Urinary bladder (tissue), 4 donors: ENCODE data around the gene SLC17A1. TPM values are rescaled to one million over a fixed set of nuclear protein-coding genes. Genes with fewer than 3 reads are reported as not detected.

Source experiments
- DNase-seq: peaks from one replicate; pipeline ENCODE4 v3.0.0-alpha.2; 2015; ENCODE audit errors: extremely low spot score
- H3K27ac ChIP-seq: one replicate; pipeline ENCODE4 v1.5.1; 2013; ENCODE audit warnings: low read depth, mild to moderate bottlenecking, moderate library complexity
- H3K36me3 ChIP-seq: one replicate; pipeline ENCODE4 v1.6.1; 2013; ENCODE audit warnings: mild to moderate bottlenecking, moderate library complexity; ENCODE audit not compliant: insufficient read depth
- H3K4me1 ChIP-seq: one replicate; pipeline ENCODE4 v1.6.1; 2013; ENCODE audit warnings: mild to moderate bottlenecking, moderate library complexity; ENCODE audit not compliant: insufficient read depth
- H3K4me3 ChIP-seq: one replicate; pipeline ENCODE4 v1.5.1; 2013; ENCODE audit warnings: low read depth, low read length
- WGBS: extraction: QIAGEN DNeasy Blood & Tissue Kit; methylation state at CpG from one replicate; pipeline ENCODE4 v1.1.7; 2013; 5-methylcytosine and 5-hydroxymethylcytosine counted together
- polyA plus RNA-seq: library from polyadenylated mRNA; stranded (reverse); fragments of 200-250 nt; gene quantifications from one replicate; pipeline ENCODE4 v1.2.3, GENCODE V29; 2013
- total RNA-seq: library from RNA; depleted of rRNA; stranded (reverse); fragments of >200 nt; gene quantifications from one replicate; pipeline ENCODE4 v1.2.3, GENCODE V29; 2014
- donor health status: healthy with polysubstance abuse.
- donor health status: healthy.

Gene SLC17A1
- total and polyA plus RNA-seq, 2 donors, result not detected

GRCh38 chr6:25852756-25853155 lies 20.9 kb upstream of the SLC17A1 start:
- no peak for DNase-seq
- no peaks in the 10 kb centered on the region for H3K36me3 ChIP-seq
- no peak overlapping the region for H3K27ac ChIP-seq
- H3K4me3 ChIP-seq, result no peak overlapping the region
- H3K4me1 ChIP-seq, result no peaks in the 10 kb centered on the region

- WGBS, result 58% methylated on average over 2 of the region's 2 CpGs
- Histone ChIP-seq H3K27ac (no peak overlapping the region), H3K4me1 (no peaks in the 10 kb centered on the region), H3K4me3 (no peak overlapping the region), H3K36me3 (no peaks in the 10 kb centered on the region)
- DNase-seq, result no peak
These were observed 20.1 kb upstream of the SLC17A1 start for GRCh38 chr6:25851961-25852360.

- Histone ChIP-seq H3K36me3 (no peaks in the 10 kb centered on the region), H3K4me1 (no peaks in the 10 kb centered on the region), H3K4me3 (no peak overlapping the region), H3K27ac (no peak overlapping the region)
- 53% methylated on average over 2 of the region's 2 CpGs for WGBS
- DNase-seq, result no peak
These were observed 12.7 kb upstream of the SLC17A1 start for GRCh38 chr6:25844518-25844917.

GRCh38 chr6:25842526-25842925 lies 10.7 kb upstream of the SLC17A1 start:
- H3K27ac ChIP-seq, result no peak overlapping the region
- no peaks in the 10 kb centered on the region for H3K4me1 ChIP-seq
- DNase-seq, result no peak
- H3K36me3 ChIP-seq, result no peaks in the 10 kb centered on the region
- WGBS, result 93% methylated on average over 1 of the region's 1 CpG
- H3K4me3 ChIP-seq, result no peak overlapping the region

GRCh38 chr6:25835442-25836283 lies 3.8 kb upstream of the SLC17A1 start:
- Histone ChIP-seq H3K27ac (no peak overlapping the region), H3K36me3 (no peaks in the 10 kb centered on the region), H3K4me1 (no peaks in the 10 kb centered on the region), H3K4me3 (no peak overlapping the region)
- no peak for DNase-seq
- 36% methylated on average over 8 of the region's 8 CpGs for WGBS

- Histone ChIP-seq H3K27ac (no peak overlapping the region), H3K36me3 (no peaks in the 10 kb centered on the region), H3K4me1 (no peaks in the 10 kb centered on the region), H3K4me3 (no peak overlapping the region)
- DNase-seq, result peak; percentile 10
- WGBS, result 66% methylated on average over 1 of the region's 1 CpG
These were observed 3.1 kb upstream of the SLC17A1 start for GRCh38 chr6:25834950-25835349.

- no peak for DNase-seq
- Histone ChIP-seq H3K4me3 (no peak overlapping the region), H3K27ac (no peak overlapping the region), H3K36me3 (no peaks in the 10 kb centered on the region), H3K4me1 (no peaks in the 10 kb centered on the region)
These were observed 1.3 kb upstream of the SLC17A1 start for GRCh38 chr6:25833136-25833535.

- Histone ChIP-seq H3K27ac (no peak overlapping the region), H3K4me3 (no peak overlapping the region), H3K4me1 (no peaks in the 10 kb centered on the region), H3K36me3 (no peaks in the 10 kb centered on the region)
- DNase-seq, result no peak
- WGBS, result 81% methylated on average over 3 of the region's 3 CpGs
These were observed 818 bp upstream of the SLC17A1 start for GRCh38 chr6:25832670-25833069.

- Histone ChIP-seq H3K27ac (no peak overlapping the region), H3K4me3 (no peak overlapping the region), H3K36me3 (no peaks in the 10 kb centered on the region), H3K4me1 (no peaks in the 10 kb centered on the region)
- no peak for DNase-seq
These were observed 433 bp upstream of the SLC17A1 start for GRCh38 chr6:25832307-25832662.

- 72% methylated on average over 4 of the region's 4 CpGs for WGBS
- DNase-seq, result no peak
- H3K27ac ChIP-seq, result no peak overlapping the region
- no peaks in the 10 kb centered on the region for H3K36me3 ChIP-seq
- H3K4me3 ChIP-seq, result no peak overlapping the region
- no peaks in the 10 kb centered on the region for H3K4me1 ChIP-seq
These were observed 1.4 kb downstream of the SLC17A1 start for GRCh38 chr6:25830458-25830857.

- 91% methylated on average over 1 of the region's 1 CpG for WGBS
- no peaks in the 10 kb centered on the region for H3K4me1 ChIP-seq
- H3K4me3 ChIP-seq, result no peak overlapping the region
- no peak for DNase-seq
- H3K36me3 ChIP-seq, result no peaks in the 10 kb centered on the region
- H3K27ac ChIP-seq, result no peak overlapping the region
These were observed 2.5 kb downstream of the SLC17A1 start for GRCh38 chr6:25829375-25829774.

- H3K4me3 ChIP-seq, result no peak overlapping the region
- DNase-seq, result no peak
- H3K27ac ChIP-seq, result no peak overlapping the region
- H3K36me3 ChIP-seq, result no peaks in the 10 kb centered on the region
- no peaks in the 10 kb centered on the region for H3K4me1 ChIP-seq
These were observed 10.5 kb downstream of the SLC17A1 start for GRCh38 chr6:25821341-25821740.

GRCh38 chr6:25816252-25816651 lies 15.6 kb downstream of the SLC17A1 start:
- Histone ChIP-seq H3K27ac (no peak overlapping the region), H3K4me3 (no peak overlapping the region), H3K4me1 (no peaks in the 10 kb centered on the region), H3K36me3 (no peaks in the 10 kb centered on the region)
- 93% methylated on average over 2 of the region's 2 CpGs for WGBS
- DNase-seq, result no peak

- H3K36me3 ChIP-seq, result no peaks in the 10 kb centered on the region
- DNase-seq, result no peak
- no peaks in the 10 kb centered on the region for H3K4me1 ChIP-seq
- no peak overlapping the region for H3K27ac ChIP-seq
- H3K4me3 ChIP-seq, result no peak overlapping the region
- WGBS, result 52% methylated on average over 3 of the region's 3 CpGs
These were observed 16.7 kb downstream of the SLC17A1 start for GRCh38 chr6:25815194-25815593.

GRCh38 chr6:25804804-25805203 lies 27.0 kb downstream of the SLC17A1 start:
- WGBS, result 70% methylated on average over 2 of the region's 2 CpGs
- Histone ChIP-seq H3K4me1 (no peaks in the 10 kb centered on the region), H3K27ac (no peak overlapping the region), H3K4me3 (no peak overlapping the region), H3K36me3 (no peaks in the 10 kb centered on the region)
- no peak for DNase-seq
